ENCODE measurements around the gene MTERF4.

- TF ChIP-seq POLR2A (IDR thresholded peaks at IDR 0.05) = no peak
- no peak for TF ChIP-seq CTCF (IDR thresholded peaks at IDR 0.05)
- TF ChIP-seq EP300 (IDR thresholded peaks at IDR 0.05) = no peak
Observed at GRCh38 chr2:241136661-241137260, 34.7 kb upstream of the MTERF4 start.
